22Rv1 (cell line): ENCODE data around the gene C20orf202.

Experiments
- H3K27ac ChIP-seq: fragments of 450-650 bp; 2 replicates; pipeline ENCODE4 v1.5.1; 2017
- ZFX ChIP-seq: fragments of 450-650 bp; IDR thresholded peaks from 2 replicates; pipeline ENCODE4 v1.6.1; 2017; ENCODE audit warnings: antibody characterized with exemption, borderline replicate concordance
- TF ChIP-seq, protein P1 (sequence below): fragments of 450-650 bp; IDR thresholded peaks from 2 replicates; pipeline ENCODE4 v1.5.1; 2017; ENCODE audit warnings: mild to moderate bottlenecking

The C20orf202 gene

GRCh38 chr20:1224205-1224890 is 21.1 kb downstream of the C20orf202 start:
- no peak overlapping the region for H3K27ac ChIP-seq
- TF ChIP-seq ZFX: no peak
- TF ChIP-seq, protein P1, sequence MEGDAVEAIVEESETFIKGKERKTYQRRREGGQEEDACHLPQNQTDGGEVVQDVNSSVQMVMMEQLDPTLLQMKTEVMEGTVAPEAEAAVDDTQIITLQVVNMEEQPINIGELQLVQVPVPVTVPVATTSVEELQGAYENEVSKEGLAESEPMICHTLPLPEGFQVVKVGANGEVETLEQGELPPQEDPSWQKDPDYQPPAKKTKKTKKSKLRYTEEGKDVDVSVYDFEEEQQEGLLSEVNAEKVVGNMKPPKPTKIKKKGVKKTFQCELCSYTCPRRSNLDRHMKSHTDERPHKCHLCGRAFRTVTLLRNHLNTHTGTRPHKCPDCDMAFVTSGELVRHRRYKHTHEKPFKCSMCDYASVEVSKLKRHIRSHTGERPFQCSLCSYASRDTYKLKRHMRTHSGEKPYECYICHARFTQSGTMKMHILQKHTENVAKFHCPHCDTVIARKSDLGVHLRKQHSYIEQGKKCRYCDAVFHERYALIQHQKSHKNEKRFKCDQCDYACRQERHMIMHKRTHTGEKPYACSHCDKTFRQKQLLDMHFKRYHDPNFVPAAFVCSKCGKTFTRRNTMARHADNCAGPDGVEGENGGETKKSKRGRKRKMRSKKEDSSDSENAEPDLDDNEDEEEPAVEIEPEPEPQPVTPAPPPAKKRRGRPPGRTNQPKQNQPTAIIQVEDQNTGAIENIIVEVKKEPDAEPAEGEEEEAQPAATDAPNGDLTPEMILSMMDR: no peak

DNA sequence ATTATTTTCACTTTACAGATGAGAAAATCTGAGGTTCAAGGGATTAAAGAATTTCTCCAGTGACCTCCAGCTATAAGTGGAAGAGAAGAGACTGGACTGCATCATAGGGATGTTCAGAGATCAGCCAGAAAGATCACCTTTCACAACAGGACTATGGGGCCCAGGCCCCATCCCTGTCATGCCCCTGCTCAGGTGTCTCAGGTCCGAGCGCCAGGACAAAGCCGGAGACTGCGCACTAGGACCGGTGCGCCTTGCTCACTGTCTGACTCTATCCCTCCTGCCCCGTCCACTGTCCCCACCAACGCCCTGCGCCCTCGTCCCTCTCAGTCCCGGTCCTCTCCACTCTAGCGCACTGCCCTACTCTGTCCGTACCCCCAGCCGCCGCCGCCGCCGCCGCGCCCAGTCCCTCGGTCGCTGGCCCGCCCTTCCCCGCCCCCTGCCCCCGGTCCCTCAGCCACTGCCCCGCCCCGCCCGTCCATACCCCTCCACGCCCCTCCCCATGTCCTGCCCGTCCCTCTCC is 22.1 kb downstream of the C20orf202 start:
- no peak overlapping the region for H3K27ac ChIP-seq
- TF ChIP-seq ZFX: no peak
- TF ChIP-seq, protein P1: no peak

- H3K27ac ChIP-seq: peak within 1 kb of the TSS; percentile 38; the same call in 1 of the 2 replicates
- TF ChIP-seq, protein P1: no peak
- TF ChIP-seq ZFX: no peak
Observed at GRCh38 chr20:1225783-1226654, 22.8 kb downstream of the C20orf202 start, which contains the start of gene RAD21L1. RAD21L1 (plus strand) TSS chr20:1226044; CDS start chr20:1228454, 2,410 bp downstream.

DNA sequence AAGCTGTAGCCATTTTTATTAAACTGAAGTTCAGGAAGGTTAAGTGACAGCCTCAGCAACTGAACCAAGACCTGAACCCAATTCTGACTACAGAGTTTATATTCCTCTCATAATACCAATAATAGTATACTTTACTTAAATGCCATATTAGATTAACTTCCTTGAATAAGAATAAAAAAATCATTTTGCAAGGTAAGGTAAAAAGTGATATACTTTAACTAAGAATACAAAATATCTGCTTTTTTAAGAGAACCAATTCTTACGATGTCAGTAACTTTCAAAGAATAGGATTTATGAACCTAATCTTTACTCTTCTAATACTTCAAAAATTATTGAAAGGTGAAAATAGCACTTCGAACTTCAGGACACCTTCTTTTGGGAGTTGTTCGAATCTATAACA is 26.3 kb downstream of the C20orf202 start:
- TF ChIP-seq, protein P1: no peak
- TF ChIP-seq ZFX: no peak
- no peak overlapping the region for H3K27ac ChIP-seq

- H3K27ac ChIP-seq: no peak overlapping the region
- TF ChIP-seq, protein P1: no peak
- no peak for TF ChIP-seq ZFX
Observed at GRCh38 chr20:1232286-1233111, 29.2 kb downstream of the C20orf202 start.

DNA sequence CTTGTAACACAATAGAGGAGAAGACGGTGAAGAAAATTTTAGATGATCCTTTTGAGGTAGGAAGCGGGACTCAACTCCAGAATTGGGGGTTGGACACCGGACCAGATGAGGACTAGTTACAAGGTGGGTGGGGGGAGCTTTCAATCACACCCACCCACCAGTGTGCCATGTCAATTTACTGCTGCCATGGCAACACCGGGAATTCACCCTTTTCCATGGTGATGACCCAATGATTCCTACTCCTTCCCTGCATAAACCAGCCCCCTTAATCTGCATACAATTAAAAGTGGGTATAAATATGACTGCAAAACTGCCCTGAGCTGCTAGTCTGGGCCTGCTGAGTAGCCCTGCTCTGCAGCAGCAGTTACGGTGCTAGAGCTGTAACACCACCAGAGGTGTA is 37.3 kb downstream of the C20orf202 start:
- no peak for TF ChIP-seq ZFX
- TF ChIP-seq, protein P1: no peak
- no peak overlapping the region for H3K27ac ChIP-seq
